IMR-90 (cell line): ENCODE data around the gene LRRC7. TPM values are rescaled to one million over a fixed set of nuclear protein-coding genes. Genes with fewer than 3 reads are reported as not detected.

Source experiments
- ATAC-seq: fragments of 200-7000 bp; cut with Tn5 transposase; 2 replicates; pipeline ENCODE4 v1.9.1; 2020; ENCODE audit warnings: low read depth, mild to moderate bottlenecking, moderate library complexity
- BruUV-seq: library from RNA; stranded (reverse); fragments of 400-500 nt; replicated peaks from 2 replicates; lab custom pipeline; 2021; lab: Mats Ljungman, UMichigan
- CTCF ChIA-PET: fragments of 300-600 bp; formaldehyde crosslinking; extraction: SDS; loops from one replicate; lab custom pipeline; 2021; ENCODE audit warnings: antibody characterized with exemption; lab: Yijun Ruan, JAX
- POLR2A ChIA-PET: fragments of 300-600 bp; sonication (Branson Sonifier 250); formaldehyde crosslinking; loops from one replicate; lab custom pipeline; 2022; ENCODE audit warnings: antibody characterized with exemption; ENCODE audit not compliant: unreplicated experiment; lab: Charles Lee
- DNase-seq: peaks from one replicate; pipeline ENCODE4 v3.0.0; 2013
- H2AFZ ChIP-seq: replicated peaks from 2 replicates; pipeline ENCODE3; 2013; ENCODE audit warnings: low read length, mild to moderate bottlenecking; ENCODE audit not compliant: poor library complexity
- H2AK5ac ChIP-seq: 2 replicates; pipeline ENCODE4 v1.6.1; 2013; ENCODE audit warnings: low read depth, low read length, inconsistent platforms
- H2AK9ac ChIP-seq: replicated peaks from 2 replicates; pipeline ENCODE3; 2013; ENCODE audit warnings: mild to moderate bottlenecking, low read depth, low read length, moderate library complexity; ENCODE audit not compliant: poor library complexity
- H2BK120ac ChIP-seq: 2 replicates; pipeline ENCODE4 v1.6.1; 2013; ENCODE audit warnings: low read depth, low read length, inconsistent platforms
- H2BK15ac ChIP-seq: 3 replicates; pipeline ENCODE4 v1.6.1; 2013; ENCODE audit warnings: low read depth, low read length, inconsistent platforms
- H2BK20ac ChIP-seq: 2 replicates; pipeline ENCODE4 v1.6.1; 2013; ENCODE audit warnings: low read depth, mild to moderate bottlenecking, inconsistent platforms, low read length, moderate library complexity
- H2BK5ac ChIP-seq: 2 replicates; pipeline ENCODE4 v1.6.1; 2013; ENCODE audit warnings: mild to moderate bottlenecking, low read depth, low read length, inconsistent platforms; ENCODE audit not compliant: poor library complexity, severe bottlenecking
- H3K14ac ChIP-seq: replicated peaks from 2 replicates; pipeline ENCODE4 v1.6.1; 2013; ENCODE audit warnings: low read depth, low read length, inconsistent platforms
- H3K18ac ChIP-seq: 2 replicates; pipeline ENCODE4 v1.6.1; 2013; ENCODE audit warnings: low read depth, low read length, control low read depth
- H3K23ac ChIP-seq: 2 replicates; pipeline ENCODE4 v1.6.1; 2013; ENCODE audit warnings: low read depth, low read length, inconsistent platforms
- H3K27ac ChIP-seq: 2 replicates; pipeline ENCODE4 v1.5.1; 2013; ENCODE audit warnings: mild to moderate bottlenecking, control low read depth, low read length; ENCODE audit not compliant: insufficient read depth
- H3K27me3 ChIP-seq: 2 replicates; pipeline ENCODE4 v1.6.1; 2013; ENCODE audit warnings: low read length; ENCODE audit not compliant: control insufficient read depth, insufficient read depth
- H3K36me3 ChIP-seq: 2 replicates; pipeline ENCODE4 v1.6.1; 2013; ENCODE audit warnings: low read length, mixed read lengths; ENCODE audit not compliant: control insufficient read depth, insufficient read depth
- H3K4ac ChIP-seq: 2 replicates; pipeline ENCODE4 v1.6.1; 2013; ENCODE audit warnings: low read depth, low read length, inconsistent platforms
- H3K4me1 ChIP-seq: 2 replicates; pipeline ENCODE4 v1.6.1; 2013; ENCODE audit warnings: low read length, mixed read lengths; ENCODE audit not compliant: control insufficient read depth, insufficient read depth
- H3K4me2 ChIP-seq: 2 replicates; pipeline ENCODE4 v1.6.1; 2013; ENCODE audit warnings: low read depth, mild to moderate bottlenecking, control low read depth, low read length, moderate library complexity
- H3K4me3 ChIP-seq: 2 replicates; pipeline ENCODE4 v1.5.1; 2013; ENCODE audit warnings: low read depth, mild to moderate bottlenecking, control low read depth, low read length, moderate library complexity; ENCODE audit not compliant: insufficient read depth
- H3K56ac ChIP-seq: 2 replicates; pipeline ENCODE4 v1.6.1; 2013; ENCODE audit warnings: low read length, inconsistent platforms; ENCODE audit not compliant: insufficient read depth; ENCODE audit errors: extremely low read depth
- H3K79me1 ChIP-seq, 2 experiments: 2 replicates each; pipeline ENCODE4 v1.6.1; 2013; ENCODE audit warnings: low read length in 2 of 2, inconsistent platforms in 1 of 2, low read depth in 1 of 2
- H3K9ac ChIP-seq: 2 replicates; pipeline ENCODE4 v1.6.1; 2013; ENCODE audit warnings: low read depth, low read length, control low read depth
- H3K9me1 ChIP-seq: 2 replicates; pipeline ENCODE4 v1.6.1; 2013; ENCODE audit warnings: low read length, inconsistent platforms; ENCODE audit not compliant: insufficient read depth
- H3K9me3 ChIP-seq: 2 replicates; pipeline ENCODE4 v1.6.1; 2013; ENCODE audit warnings: low read length; ENCODE audit not compliant: control insufficient read depth, insufficient read depth
- H4K20me1 ChIP-seq: 2 replicates; pipeline ENCODE4 v1.6.1; 2013; ENCODE audit warnings: low read length, inconsistent platforms; ENCODE audit not compliant: insufficient read depth
- H4K5ac ChIP-seq: 2 replicates; pipeline ENCODE4 v1.6.1; 2013; ENCODE audit warnings: mild to moderate bottlenecking, low read depth, low read length, control low read depth
- H4K8ac ChIP-seq, 2 experiments: 2 replicates each; pipeline ENCODE4 v1.6.1; 2013; ENCODE audit warnings: low read depth in 2 of 2, low read length in 2 of 2, control low read depth in 1 of 2, inconsistent platforms in 1 of 2
- H4K91ac ChIP-seq: 2 replicates; pipeline ENCODE4 v1.6.1; 2013; ENCODE audit warnings: low read depth, low read length, inconsistent platforms; ENCODE audit not compliant: insufficient read depth
- FOS ChIP-seq: fragments of 150-350 bp; IDR thresholded peaks from 2 replicates; pipeline ENCODE4 v1.6.1; 2016; ENCODE audit warnings: low read depth, low read length
- MAFK ChIP-seq: IDR thresholded peaks from 2 replicates; pipeline ENCODE4 v1.6.1; 2012; ENCODE audit warnings: low read depth, low read length, improper control_type of control experiment
- WGBS, 2 experiments: methylation state at CpG; one replicate each; pipeline versions ENCODE4 v1.1.5 to v1.1.7; 2013; ENCODE audit warnings: missing lambda C conversion rate in 2 of 2; ENCODE audit not compliant: insufficient read length in 1 of 2; ENCODE audit errors: extremely low coverage in 2 of 2; 5-methylcytosine and 5-hydroxymethylcytosine counted together
- dilution Hi-C: fragments of 300-500 bp; cut with HindIII; formaldehyde crosslinking; loops from one replicate; pipeline ENCODE4 v1.14.3; 2018; ENCODE audit warnings: low sequenced_read_pairs; ENCODE audit not compliant: unreplicated experiment
- in situ Hi-C: fragments of 300-500 bp; cut with MboI; formaldehyde crosslinking; loops from 3 replicates; pipeline ENCODE4 v1.14.3; 2019; ENCODE audit warnings: low sequenced_read_pairs, inconsistent platforms, mixed read lengths
- intact Hi-C: fragments of 100-400 bp; cut with micrococcal nuclease; formaldehyde crosslinking; loops from 2 replicates; pipeline ENCODE4 v1.10.0; 2022
- polyA plus RNA-seq, 3 experiments: library from polyadenylated mRNA; depleted of rRNA; stranded (reverse); fragments of >200 nt; gene quantifications; 2 replicates each; pipeline ENCODE4 v1.2.3, GENCODE V29; 2012; ENCODE audit warnings: low replicate concordance in 1 of 3
- total RNA-seq: library from RNA; depleted of rRNA; stranded (reverse); fragments of >200 nt; gene quantifications from 2 replicates; pipeline ENCODE4 v1.2.3, GENCODE V29; 2012

The LRRC7 gene
- total and polyA plus RNA-seq, 2 of the 4 experiments (the other 2 are of a cell fraction), result under 0.01 to 0.02 TPM

GRCh38 chr1:69992594-69992993, 424.9 kb downstream of the LRRC7 start:
- DNase-seq (no peak), ATAC-seq (no peak)
- Histone ChIP-seq H3K36me3 (no peaks in the 10 kb centered on the region), H3K4me3 (no peak overlapping the region), H4K5ac (no peak overlapping the region), H3K56ac (no peak overlapping the region), H3K9me1 (no peaks in the 10 kb centered on the region), H2AFZ (no peak overlapping the region), H3K27me3 (no peaks in the 10 kb centered on the region), H2BK5ac (no peak overlapping the region), H4K20me1 (no peaks in the 10 kb centered on the region), H3K18ac (no peak overlapping the region), H3K27ac (no peak overlapping the region), H3K4me1 (no peaks in the 10 kb centered on the region), H2AK5ac (no peak overlapping the region), H2BK15ac (no peak overlapping the region), H2BK20ac (no peak overlapping the region), H3K4ac (no peak overlapping the region), H3K4me2 (no peak overlapping the region), H2BK120ac (no peak overlapping the region), H4K91ac (no peak overlapping the region), H3K9me3 (no peaks in the 10 kb centered on the region), H3K14ac (no peak overlapping the region), H3K9ac (no peak overlapping the region), H3K79me1 (no peaks in the 10 kb centered on the region), H3K23ac (no peak overlapping the region), H2AK9ac (no peak overlapping the region), H4K8ac (no peak overlapping the region)
- no TSS peak for BruUV-seq
- TF ChIP-seq FOS (no peak), MAFK (peak; percentile 85)
- WGBS, 2 experiments, result 63% methylated on average over 2 of the region's 3 CpGs; no CpG with 5 or more reads in 1 of the 2 experiments
- POLR2A ChIA-PET, result no interaction called here
- CTCF ChIA-PET, result no interaction called here
- in situ Hi-C loops (no loop called here), dilution Hi-C loops (no loop called here), intact Hi-C loops (no loop called here)
